ENCODE data around the gene RDH8. TPM values are rescaled to one million over a fixed set of nuclear protein-coding genes. Genes with fewer than 3 reads are reported as not detected.

RDH8 gene
- total RNA-seq, 1 donor from 2014 or later, result not detected

DNA sequence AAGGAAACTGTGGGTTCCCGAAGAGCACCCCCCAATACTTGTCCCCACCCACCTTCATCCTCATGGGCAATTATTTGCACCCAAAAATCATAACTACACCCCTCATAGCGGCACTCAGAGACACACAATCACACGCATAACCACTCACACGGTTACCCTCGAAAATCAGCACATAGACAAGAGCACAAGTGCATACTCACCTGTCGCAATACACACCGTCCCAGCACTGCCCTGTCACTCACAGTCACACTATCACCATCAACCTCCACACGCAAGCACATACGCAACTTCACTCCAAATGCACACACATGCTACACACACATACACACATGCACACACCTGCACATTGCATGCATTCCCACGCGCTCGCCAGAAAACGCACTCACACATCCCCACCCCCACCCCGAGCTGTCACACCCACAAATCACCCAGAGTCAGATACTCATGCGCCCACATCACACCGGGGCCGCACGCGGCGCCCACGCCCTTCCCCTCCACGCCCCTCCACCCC, 3.5 kb upstream of the RDH8 start:
- DNase-seq, result no peak
- no peak for ATAC-seq
- Histone ChIP-seq H3K27ac (no peak overlapping the region), H3K36me3 (no peaks in the 10 kb centered on the region), H3K4me1 (peaks cover 3% of the 10 kb centered on the region), H3K27me3 (peaks cover 37% of the 10 kb centered on the region), H3K4me3 (peak overlapping the region; percentile 51), H3K9me3 (no peaks in the 10 kb centered on the region)
- TF ChIP-seq, protein P1, sequence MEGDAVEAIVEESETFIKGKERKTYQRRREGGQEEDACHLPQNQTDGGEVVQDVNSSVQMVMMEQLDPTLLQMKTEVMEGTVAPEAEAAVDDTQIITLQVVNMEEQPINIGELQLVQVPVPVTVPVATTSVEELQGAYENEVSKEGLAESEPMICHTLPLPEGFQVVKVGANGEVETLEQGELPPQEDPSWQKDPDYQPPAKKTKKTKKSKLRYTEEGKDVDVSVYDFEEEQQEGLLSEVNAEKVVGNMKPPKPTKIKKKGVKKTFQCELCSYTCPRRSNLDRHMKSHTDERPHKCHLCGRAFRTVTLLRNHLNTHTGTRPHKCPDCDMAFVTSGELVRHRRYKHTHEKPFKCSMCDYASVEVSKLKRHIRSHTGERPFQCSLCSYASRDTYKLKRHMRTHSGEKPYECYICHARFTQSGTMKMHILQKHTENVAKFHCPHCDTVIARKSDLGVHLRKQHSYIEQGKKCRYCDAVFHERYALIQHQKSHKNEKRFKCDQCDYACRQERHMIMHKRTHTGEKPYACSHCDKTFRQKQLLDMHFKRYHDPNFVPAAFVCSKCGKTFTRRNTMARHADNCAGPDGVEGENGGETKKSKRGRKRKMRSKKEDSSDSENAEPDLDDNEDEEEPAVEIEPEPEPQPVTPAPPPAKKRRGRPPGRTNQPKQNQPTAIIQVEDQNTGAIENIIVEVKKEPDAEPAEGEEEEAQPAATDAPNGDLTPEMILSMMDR (IDR thresholded peaks at IDR 0.05), result no peak
- intact Hi-C loops (cut with DNase I), result no loop called here

DNA sequence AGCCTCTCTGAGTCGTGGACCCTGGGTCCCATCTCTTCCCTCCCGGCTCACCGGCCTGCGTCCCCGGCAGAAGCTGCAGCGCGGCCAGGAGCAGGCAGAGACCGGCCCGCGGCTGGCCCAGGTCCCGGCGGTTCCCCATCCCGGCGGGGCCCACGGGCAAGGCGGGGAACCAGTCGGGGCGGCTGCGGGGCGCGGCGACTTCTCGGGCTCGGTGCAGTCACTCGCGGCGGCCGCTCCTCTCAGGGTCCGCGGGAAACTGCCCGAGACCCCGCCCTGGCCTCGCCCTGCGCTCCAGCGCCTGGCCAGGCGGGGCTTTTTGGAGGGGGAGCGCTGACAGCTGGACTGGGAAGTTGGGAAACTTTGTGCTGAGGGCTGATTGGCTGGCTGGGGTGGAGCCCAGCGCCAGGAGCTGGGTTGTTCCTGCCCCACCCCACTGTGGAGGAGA, 3.0 kb upstream of the RDH8 start, which contains the start of gene COL5A3:
Gene COL5A3, minus strand, starts transcription at position 258 of the 445 bp plus-strand sequence. Its CDS starts 119 bp downstream, at position 139.
- peaks cover 3% of the 10 kb centered on the region for H3K4me1 ChIP-seq
- H3K27ac ChIP-seq, result no peak within 1 kb of the TSS
- TF ChIP-seq, protein P1 (IDR thresholded peaks at IDR 0.05), result no peak
- peak; percentile 65 for ATAC-seq
- peak; percentile 70 for DNase-seq
- peak within 1 kb of the TSS; percentile 51 for H3K4me3 ChIP-seq
- peaks cover 35% of the 10 kb centered on the region for H3K27me3 ChIP-seq
- no peaks in the 10 kb centered on the region for H3K36me3 ChIP-seq
- intact Hi-C loops (cut with DNase I), result no loop called here
- H3K9me3 ChIP-seq, result no peaks in the 10 kb centered on the region

DNA sequence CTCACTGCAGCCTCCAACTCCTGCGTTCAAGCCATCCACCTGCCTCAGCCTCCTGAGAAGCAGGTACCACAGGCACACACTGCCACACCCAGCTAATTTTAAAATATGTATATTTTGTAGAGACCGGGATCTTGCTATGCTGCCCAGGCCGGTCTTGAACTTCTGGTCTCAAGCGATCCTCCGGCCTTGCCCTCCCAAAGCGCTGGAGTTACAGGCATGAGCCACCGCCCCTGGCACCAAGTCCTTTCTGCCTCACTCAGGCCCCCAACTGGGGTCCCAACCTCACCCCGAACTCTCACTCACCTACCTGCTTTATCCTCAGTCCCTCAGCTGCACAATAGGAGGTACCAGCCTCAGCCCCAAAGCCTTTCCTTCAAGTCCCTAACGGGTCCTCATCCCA, 2.3 kb upstream of the RDH8 start:
- peaks cover under 1% of the 10 kb centered on the region for H3K4me1 ChIP-seq
- peak overlapping the region; percentile 51 for H3K4me3 ChIP-seq
- ATAC-seq (no peak), DNase-seq (no peak)
- H3K36me3 ChIP-seq, result no peaks in the 10 kb centered on the region
- TF ChIP-seq, protein P1 (IDR thresholded peaks at IDR 0.05), result no peak
- intact Hi-C loops (cut with DNase I), result no loop called here
- H3K9me3 ChIP-seq, result no peaks in the 10 kb centered on the region
- peaks cover 31% of the 10 kb centered on the region for H3K27me3 ChIP-seq
- no peak overlapping the region for H3K27ac ChIP-seq

DNA sequence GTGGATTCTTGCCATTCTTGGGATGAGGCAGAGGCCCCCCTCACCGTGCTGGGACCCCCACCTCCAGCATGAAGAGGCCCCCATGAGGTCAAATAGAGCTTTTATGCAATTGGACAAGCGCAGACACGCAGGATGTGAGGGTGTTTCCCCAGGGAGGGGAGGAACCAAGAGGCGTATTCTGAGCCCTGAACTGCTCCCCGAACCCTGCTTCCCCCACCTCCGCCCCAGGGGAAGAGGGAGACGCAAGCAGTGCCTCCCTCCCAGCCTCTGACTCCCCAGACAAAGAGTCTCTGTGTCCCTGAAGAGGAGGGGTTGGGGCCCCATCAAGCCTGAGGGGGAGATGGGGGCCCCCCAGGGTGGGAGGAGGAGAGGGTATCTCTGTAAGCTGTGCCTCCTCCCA, 1.3 kb upstream of the RDH8 start:
- H3K9me3 ChIP-seq, result no peaks in the 10 kb centered on the region
- peaks cover 31% of the 10 kb centered on the region for H3K27me3 ChIP-seq
- DNase-seq (no peak), ATAC-seq (no peak)
- no peak overlapping the region for H3K27ac ChIP-seq
- TF ChIP-seq, protein P1 (IDR thresholded peaks at IDR 0.05), result no peak
- intact Hi-C loops (cut with DNase I), result no loop called here
- H3K4me1 ChIP-seq, result no peaks in the 10 kb centered on the region
- no peak overlapping the region for H3K4me3 ChIP-seq
- H3K36me3 ChIP-seq, result no peaks in the 10 kb centered on the region

DNA sequence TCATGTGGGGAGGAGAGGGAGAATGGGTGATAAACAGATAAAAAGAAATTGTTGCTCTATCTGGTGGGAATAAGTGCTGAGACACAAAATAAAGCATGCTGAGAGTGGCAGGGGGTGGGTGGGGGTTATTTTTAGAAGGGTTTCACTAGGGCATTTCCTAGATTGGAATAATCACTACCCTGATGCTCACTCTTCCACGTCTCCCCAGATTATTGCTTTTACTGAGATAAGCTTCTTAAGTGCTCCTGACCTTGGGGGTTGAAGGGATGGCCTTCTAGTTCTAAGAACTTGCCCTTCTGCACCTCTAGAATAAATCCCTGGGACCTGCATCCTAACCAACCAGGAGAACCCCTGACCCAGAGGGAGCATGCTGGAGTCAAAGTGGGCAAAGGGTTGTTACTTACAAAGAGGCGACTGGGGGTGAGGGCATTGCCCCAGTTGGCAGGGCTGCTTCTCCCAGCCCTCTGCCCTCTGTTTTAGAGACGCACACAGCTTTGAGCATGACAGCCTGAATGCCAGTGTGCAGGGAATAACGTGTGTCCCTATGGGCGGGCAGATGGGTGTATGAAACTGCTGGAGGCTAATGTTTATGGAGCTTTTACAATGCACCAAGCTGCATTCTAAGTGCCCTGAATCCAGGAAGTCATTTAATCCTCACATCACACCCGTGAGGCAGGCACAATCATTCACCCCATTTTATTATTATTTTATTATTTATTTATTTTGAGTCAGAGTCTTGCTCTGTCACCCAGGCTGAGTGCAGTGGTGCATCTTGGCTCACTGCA, 743 bp downstream of the RDH8 start:
- H3K27me3 ChIP-seq, result peaks cover 25% of the 10 kb centered on the region
- no peaks in the 10 kb centered on the region for H3K36me3 ChIP-seq
- ATAC-seq (no peak), DNase-seq (no peak)
- no peak overlapping the region for H3K27ac ChIP-seq
- TF ChIP-seq, protein P1 (IDR thresholded peaks at IDR 0.05), result no peak
- H3K4me1 ChIP-seq, result no peaks in the 10 kb centered on the region
- intact Hi-C loops (cut with DNase I), result no loop called here
- H3K4me3 ChIP-seq, result no peak overlapping the region
- H3K9me3 ChIP-seq, result no peaks in the 10 kb centered on the region
